ENCODE results near the gene EFHC1. TPM values are rescaled to one million over a fixed set of nuclear protein-coding genes. Genes with fewer than 3 reads are reported as not detected.

The EFHC1 gene
- total RNA-seq, 1 experiment from 2014 or later, result 18.1 TPM

GRCh38 chr6:52389264-52389625 lies 30.9 kb upstream of the EFHC1 start:
- peaks cover 45% of the 10 kb centered on the region for H3K4me1 Mint-ChIP-seq (ENCODE audit: low read depth, unreplicated experiment)
- peak overlapping the region; percentile 61 for H3K4me3 Mint-ChIP-seq (ENCODE audit: low read depth, unreplicated experiment)
- H3K27ac Mint-ChIP-seq (ENCODE audit: unreplicated experiment), result peak overlapping the region; percentile 93
- no TSS peak for BruUV-seq (replicated peaks)
- intact Hi-C loops (cut with micrococcal nuclease; ENCODE audit: unreplicated experiment), result loop anchor here (2.0 kb wide), 1 partner anchor 102 kb away; no protein-coding TSS in a partner anchor
- CTCF ChIA-PET, result interaction anchor here (0.8 to 2.5 kb wide), 9 partner anchors 10 to 308 kb away, joined by 3 to 12 read pairs (median 5); partner anchors contain the start of gene PAQR8
- DNase-seq, result no peak
- H3K9me3 Mint-ChIP-seq (ENCODE audit: low read depth, unreplicated experiment), result peaks cover 2% of the 10 kb centered on the region
- H3K27me3 Mint-ChIP-seq (ENCODE audit: unreplicated experiment), result no peaks in the 10 kb centered on the region
- peaks cover 16% of the 10 kb centered on the region for H3K36me3 Mint-ChIP-seq (ENCODE audit: insufficient read depth, unreplicated experiment)
- TF ChIP-seq, protein P1, sequence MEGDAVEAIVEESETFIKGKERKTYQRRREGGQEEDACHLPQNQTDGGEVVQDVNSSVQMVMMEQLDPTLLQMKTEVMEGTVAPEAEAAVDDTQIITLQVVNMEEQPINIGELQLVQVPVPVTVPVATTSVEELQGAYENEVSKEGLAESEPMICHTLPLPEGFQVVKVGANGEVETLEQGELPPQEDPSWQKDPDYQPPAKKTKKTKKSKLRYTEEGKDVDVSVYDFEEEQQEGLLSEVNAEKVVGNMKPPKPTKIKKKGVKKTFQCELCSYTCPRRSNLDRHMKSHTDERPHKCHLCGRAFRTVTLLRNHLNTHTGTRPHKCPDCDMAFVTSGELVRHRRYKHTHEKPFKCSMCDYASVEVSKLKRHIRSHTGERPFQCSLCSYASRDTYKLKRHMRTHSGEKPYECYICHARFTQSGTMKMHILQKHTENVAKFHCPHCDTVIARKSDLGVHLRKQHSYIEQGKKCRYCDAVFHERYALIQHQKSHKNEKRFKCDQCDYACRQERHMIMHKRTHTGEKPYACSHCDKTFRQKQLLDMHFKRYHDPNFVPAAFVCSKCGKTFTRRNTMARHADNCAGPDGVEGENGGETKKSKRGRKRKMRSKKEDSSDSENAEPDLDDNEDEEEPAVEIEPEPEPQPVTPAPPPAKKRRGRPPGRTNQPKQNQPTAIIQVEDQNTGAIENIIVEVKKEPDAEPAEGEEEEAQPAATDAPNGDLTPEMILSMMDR (IDR thresholded peaks at IDR 0.05; ENCODE audit: unreplicated experiment), result no peak

- no TSS peak for BruUV-seq (replicated peaks)
- H3K4me3 Mint-ChIP-seq (ENCODE audit: low read depth, unreplicated experiment), result peak overlapping the region; percentile 61
Measured at GRCh38 chr6:52389626-52390360, 30.3 kb upstream of the EFHC1 start.

DNA sequence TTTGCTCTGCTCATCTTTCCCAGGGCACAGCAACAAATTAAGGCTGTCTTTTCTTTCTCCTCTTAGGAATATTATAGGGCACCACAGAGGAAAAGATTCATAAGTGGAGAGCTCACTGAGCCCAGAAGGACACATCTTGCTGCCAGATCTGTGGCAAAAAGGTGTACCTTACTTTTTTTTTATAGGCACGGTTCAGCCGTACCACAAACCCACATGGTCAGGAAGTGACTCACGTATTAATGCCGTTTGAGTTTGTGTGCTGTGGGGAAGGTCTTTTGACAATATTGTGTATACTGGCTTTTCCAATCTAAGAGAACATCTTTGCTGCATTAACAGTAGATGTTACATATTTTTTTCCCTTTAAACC lies 29.8 kb upstream of the EFHC1 start:
- Mint-ChIP-seq H3K36me3 (ENCODE audit: insufficient read depth, unreplicated experiment) (peaks cover 16% of the 10 kb centered on the region), H3K9me3 (ENCODE audit: low read depth, unreplicated experiment) (no peaks in the 10 kb centered on the region), H3K27ac (ENCODE audit: unreplicated experiment) (peak overlapping the region; percentile 93), H3K4me1 (ENCODE audit: low read depth, unreplicated experiment) (peaks cover 42% of the 10 kb centered on the region), H3K27me3 (ENCODE audit: unreplicated experiment) (no peaks in the 10 kb centered on the region), H3K4me3 (ENCODE audit: low read depth, unreplicated experiment) (peak overlapping the region; percentile 61)
- no TSS peak for BruUV-seq (replicated peaks)
- intact Hi-C loops (cut with micrococcal nuclease; ENCODE audit: unreplicated experiment), result no loop called here
- TF ChIP-seq, protein P1 (IDR thresholded peaks at IDR 0.05; ENCODE audit: unreplicated experiment), result no peak
- CTCF ChIA-PET, result interaction anchor here (0.5 to 2.5 kb wide), 12 partner anchors 9 to 307 kb away, joined by 3 to 12 read pairs (median 4); no protein-coding TSS in a partner anchor
- peak; percentile 58 for DNase-seq

More at GRCh38 chr6:52389626-52390360, 30.3 kb upstream of the EFHC1 start:
- CTCF ChIA-PET, result interaction anchor here (0.5 to 2.5 kb wide), 14 partner anchors 10 to 307 kb away, joined by 3 to 12 read pairs (median 4); partner anchors contain the start of gene PAQR8
- Mint-ChIP-seq H3K27ac (ENCODE audit: unreplicated experiment) (peak overlapping the region; percentile 93), H3K9me3 (ENCODE audit: low read depth, unreplicated experiment) (peaks cover 2% of the 10 kb centered on the region), H3K4me1 (ENCODE audit: low read depth, unreplicated experiment) (peaks cover 42% of the 10 kb centered on the region), H3K27me3 (ENCODE audit: unreplicated experiment) (no peaks in the 10 kb centered on the region), H3K36me3 (ENCODE audit: insufficient read depth, unreplicated experiment) (peaks cover 16% of the 10 kb centered on the region)
- DNase-seq, result peak; percentile 84
- TF ChIP-seq, protein P1 (IDR thresholded peaks at IDR 0.05; ENCODE audit: unreplicated experiment), result no peak
- intact Hi-C loops (cut with micrococcal nuclease; ENCODE audit: unreplicated experiment), result loop anchor here (2.0 kb wide), 1 partner anchor 103 kb away; no protein-coding TSS in a partner anchor

- intact Hi-C loops (cut with micrococcal nuclease; ENCODE audit: unreplicated experiment), result no loop called here
- no peak for DNase-seq
- CTCF ChIA-PET, result interaction anchor here (0.5 to 2.5 kb wide), 2 partner anchors 8 to 58 kb away, joined by 5 to 12 read pairs; no protein-coding TSS in a partner anchor
- TF ChIP-seq, protein P1 (IDR thresholded peaks at IDR 0.05; ENCODE audit: unreplicated experiment), result no peak
- no peaks in the 10 kb centered on the region for H3K27me3 Mint-ChIP-seq (ENCODE audit: unreplicated experiment)
- no peak overlapping the region for H3K27ac Mint-ChIP-seq (ENCODE audit: unreplicated experiment)
- H3K4me1 Mint-ChIP-seq (ENCODE audit: low read depth, unreplicated experiment), result peaks cover 51% of the 10 kb centered on the region
- no TSS peak for BruUV-seq (replicated peaks)
- peaks cover 16% of the 10 kb centered on the region for H3K36me3 Mint-ChIP-seq (ENCODE audit: insufficient read depth, unreplicated experiment)
- no peaks in the 10 kb centered on the region for H3K9me3 Mint-ChIP-seq (ENCODE audit: low read depth, unreplicated experiment)
- H3K4me3 Mint-ChIP-seq (ENCODE audit: low read depth, unreplicated experiment), result no peak overlapping the region
Measured at GRCh38 chr6:52391599-52391998, 28.5 kb upstream of the EFHC1 start.
